GM18870 (cell line): Measurements from ENCODE around the gene RTBDN.
A peak's percentile ranks its signal among the peaks of the same experiment; 100 is the strongest.

Source experiments
- ATAC-seq: cut with Tn5 transposase; IDR thresholded peaks from one replicate; pipeline ENCODE4 v1.9.1; 2021; ENCODE audit warnings: moderate library complexity; ENCODE audit not compliant: unreplicated experiment

Gene RTBDN

DNA sequence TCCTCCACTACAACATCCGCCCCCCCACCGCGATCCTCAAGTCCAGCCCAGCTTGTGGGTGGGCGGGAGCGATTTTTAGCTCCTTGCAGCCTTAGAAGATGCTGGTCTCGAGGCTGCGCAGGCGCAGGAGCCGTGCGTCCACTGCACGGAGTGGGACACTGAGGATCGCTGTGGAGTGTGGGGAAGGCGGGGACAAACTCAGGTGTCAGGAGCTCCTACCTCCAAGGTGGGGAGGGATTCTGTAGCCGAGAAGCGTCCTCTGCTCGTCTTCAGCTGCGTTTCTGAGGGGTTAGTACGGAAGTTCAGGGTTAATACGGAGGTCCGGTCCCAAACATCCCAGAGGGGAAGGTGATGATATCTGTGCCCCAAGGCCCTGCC, at the start of gene RTBDN:
Gene RTBDN (minus strand): TSS at position 14 of the 378 bp plus-strand sequence. CDS start 4,600 bp downstream, outside the sequence.
- ATAC-seq, result no peak

DNA sequence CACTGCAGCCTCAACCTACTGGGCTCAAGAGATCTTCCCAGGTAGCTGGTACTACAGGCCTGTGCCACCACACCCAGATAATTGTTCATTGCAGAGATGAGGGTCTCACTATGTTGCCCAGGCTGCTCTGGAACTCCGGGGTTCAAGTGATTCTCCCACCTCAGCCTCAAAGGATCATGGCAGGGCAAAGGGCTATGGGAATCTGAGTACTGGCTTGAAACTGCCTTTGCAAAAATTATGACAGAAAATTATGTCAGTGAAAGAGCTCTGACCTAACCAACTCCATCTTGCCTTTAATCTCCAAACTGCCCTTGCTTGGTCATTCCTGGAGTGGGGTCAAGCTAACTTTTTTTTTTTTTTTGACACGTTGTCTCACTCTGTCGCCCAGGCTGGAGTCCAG, 48.2 kb upstream of the RTBDN start:
- ATAC-seq, result no peak

DNA sequence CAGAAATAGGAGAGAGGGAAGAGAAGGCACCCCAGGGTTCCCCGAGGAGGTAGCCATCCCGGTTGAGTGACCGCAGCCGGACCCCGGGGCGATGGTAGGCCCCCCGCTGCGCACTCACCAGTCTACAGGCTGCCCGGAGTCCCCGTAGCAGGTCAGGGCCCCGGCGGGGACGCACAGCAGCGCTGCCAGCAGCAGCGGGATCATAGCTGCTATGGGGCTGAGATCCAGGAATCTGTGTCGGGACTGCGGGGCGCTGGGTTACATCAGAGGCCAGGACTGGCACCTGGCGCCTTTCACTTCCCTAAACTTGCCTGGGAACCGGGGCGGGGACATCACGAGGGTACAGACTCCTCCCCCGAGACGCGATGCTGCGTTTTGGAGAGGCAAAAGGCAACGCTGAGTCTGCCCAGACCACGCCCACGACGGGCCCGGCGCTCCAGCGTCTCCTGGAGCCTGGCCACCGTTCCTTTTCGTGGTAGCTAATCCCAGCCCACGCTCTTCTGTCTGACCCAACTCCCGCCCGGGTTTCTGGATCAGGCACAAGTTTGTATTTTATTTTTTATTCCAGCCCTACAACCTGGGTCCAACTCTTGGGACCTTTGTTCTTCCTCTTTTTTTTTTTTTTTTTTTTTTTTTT, 46.9 kb upstream of the RTBDN start, which contains the start of gene DNASE2:
Gene DNASE2 (minus strand): TSS at position 278 of the 637 bp plus-strand sequence. CDS start 74 bp downstream, at position 204.
- peak; percentile 58 for ATAC-seq

DNA sequence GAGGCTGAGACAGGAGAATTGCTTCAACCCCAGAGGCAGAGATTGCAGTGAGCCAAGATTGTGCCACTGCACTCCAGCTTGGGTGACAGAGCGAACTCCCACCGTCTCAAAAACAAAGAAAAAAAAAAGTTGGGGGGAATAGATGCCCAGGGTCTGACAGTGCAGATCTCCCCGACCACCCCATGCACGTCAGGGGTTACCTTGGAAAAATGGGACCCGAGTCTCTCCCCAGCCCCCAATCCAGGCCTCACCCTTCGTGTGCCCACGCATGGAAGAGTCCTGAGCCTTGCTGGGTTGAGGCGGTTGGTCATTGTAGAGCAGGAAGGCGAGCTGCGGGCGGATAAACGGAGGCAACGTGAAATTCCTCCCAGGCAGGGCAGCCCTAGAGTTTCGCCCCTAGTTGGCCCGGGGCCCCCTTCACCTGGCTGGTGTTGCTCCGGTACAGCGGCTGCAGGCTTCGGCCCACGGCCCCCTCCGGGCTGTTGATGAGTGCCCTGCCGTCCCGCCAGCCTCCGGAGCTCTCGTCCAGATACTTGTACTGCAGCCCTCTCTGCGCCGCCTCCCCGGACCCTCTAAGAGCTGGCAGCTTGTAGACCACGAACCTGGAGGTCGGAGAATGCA, 46.3 kb upstream of the RTBDN start:
- no peak for ATAC-seq

DNA sequence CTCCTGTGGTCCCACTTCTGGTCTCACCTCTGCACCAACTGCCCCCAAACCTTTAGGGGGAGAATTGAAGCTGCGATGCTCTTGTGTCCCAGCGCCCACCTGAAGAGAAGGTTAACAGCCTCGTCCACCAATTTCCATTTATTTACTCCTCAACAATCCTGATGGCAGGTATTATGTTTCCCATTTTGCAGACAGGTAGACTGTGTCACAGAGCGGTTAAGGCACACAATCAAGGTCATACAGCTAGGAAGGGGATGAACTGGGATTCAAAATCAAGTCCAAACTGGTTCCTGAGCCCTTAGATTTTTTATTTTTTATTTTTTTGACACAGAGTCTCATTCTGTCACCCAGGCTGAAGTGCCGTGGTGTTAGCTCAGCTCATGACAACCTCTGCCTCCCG, 40.7 kb upstream of the RTBDN start:
- no peak for ATAC-seq

DNA sequence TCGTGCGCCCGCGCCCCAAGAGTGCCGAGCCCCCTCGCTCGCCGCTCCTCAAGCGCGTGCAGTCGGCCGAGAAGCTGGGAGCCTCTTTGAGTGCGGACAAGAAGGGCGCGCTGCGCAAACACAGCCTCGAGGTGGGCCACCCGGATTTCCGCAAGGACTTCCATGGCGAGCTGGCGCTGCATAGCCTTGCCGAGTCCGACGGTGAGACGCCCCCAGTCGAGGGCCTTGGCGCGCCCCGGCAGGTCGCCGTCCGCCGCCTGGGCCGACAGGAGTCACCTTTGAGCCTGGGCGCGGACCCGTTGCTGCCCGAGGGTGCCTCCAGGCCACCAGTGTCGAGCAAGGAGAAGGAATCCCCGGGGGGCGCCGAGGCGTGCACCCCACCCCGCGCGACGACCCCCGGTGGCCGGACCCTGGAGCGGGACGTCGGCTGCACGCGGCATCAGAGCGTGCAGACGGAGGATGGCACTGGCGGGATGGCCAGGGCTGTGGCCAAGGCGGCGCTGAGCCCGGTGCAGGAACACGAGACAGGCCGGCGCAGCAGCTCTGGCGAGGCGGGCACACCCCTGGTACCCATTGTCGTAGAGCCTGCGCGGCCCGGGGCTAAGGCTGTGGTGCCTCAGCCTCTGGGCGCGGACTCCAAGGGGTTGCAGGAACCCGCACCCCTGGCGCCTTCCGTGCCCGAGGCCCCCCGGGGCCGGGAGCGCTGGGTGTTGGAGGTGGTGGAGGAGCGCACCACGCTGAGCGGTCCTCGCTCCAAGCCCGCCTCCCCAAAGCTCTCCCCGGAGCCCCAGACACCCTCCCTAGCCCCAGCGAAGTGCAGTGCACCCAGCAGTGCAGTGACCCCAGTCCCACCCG, 39.7 kb upstream of the RTBDN start:
- no peak for ATAC-seq

DNA sequence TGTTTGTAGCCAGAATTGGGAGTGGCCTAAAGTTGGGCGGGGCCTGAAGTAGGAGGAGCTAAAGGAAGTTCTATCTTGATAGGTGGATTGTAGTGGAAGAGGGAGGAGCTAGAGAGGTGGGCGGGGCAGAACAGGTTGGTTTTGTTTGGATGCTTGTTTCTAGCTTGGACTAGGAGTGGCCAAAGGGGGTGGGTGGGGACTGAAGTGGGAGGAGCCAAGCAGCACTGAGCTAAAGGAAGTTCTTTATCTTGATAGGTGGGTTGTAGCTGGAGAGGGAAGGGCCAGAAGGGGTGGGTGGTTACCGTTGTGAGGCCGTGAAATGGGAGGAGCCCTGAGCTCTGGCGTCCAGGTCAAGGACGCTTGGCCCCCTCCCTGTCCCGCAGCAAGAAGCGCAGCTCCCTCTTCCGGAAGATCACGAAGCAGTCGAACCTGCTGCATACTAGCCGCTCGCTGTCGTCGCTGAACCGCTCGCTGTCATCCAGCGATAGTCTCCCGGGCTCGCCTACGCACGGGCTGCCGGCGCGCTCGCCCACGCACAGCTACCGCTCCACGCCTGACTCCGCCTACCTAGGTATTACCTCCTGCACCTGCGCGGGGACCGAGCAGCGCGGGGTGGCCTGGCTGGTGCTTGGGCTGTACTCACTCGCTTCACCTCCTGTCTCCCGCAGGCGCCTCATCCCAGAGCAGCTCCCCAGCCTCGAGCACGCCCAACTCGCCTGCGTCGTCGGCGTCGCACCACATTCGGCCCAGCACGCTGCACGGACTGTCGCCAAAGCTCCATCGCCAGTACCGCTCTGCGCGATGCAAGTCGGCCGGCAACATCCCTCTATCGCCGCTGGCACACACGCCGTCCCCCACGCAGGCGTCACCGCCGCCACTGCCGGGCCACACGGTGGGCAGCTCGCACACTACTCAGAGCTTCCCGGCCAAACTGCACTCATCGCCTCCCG, 38.8 kb upstream of the RTBDN start:
- no peak for ATAC-seq

DNA sequence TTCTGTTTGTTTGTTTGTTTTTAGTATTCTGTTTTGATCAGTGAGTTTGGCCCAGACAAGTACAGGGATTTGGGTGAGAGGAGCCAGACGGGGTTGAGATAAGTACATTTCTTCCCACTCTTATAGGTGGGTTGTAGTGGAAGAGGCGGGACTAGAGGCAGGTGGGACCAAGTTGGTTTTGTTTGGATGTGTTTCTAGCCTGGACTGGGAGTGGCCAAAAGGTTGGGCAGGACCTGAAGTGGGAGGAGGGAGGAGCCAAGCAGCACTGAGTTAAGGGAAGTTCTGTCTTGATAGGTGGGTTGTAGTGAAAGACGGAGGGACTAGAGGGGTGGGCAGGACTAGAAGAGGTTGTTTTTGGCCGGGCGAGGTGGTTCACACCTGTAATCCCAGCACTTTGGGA, 37.9 kb upstream of the RTBDN start:
- ATAC-seq, result no peak

DNA sequence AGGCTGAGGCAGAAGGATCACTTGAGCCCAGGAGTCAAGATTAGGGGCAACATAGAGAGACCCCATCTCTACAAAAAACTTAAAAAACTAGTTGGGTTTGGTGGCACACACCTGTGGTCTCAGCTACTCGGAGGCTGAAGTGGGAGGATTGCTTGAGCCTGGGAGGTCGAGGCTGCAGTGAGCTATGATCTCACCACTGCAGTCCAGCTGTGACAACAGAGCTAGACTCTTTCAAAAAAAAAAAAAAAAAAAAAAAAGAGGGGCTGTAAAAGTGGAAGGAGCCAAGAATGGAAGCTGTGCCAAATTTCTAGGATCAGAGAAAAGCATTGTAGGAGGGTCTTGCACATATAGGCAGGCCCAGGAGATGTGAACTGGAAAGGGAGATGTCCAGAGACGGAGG, 37.3 kb upstream of the RTBDN start:
- no peak for ATAC-seq

DNA sequence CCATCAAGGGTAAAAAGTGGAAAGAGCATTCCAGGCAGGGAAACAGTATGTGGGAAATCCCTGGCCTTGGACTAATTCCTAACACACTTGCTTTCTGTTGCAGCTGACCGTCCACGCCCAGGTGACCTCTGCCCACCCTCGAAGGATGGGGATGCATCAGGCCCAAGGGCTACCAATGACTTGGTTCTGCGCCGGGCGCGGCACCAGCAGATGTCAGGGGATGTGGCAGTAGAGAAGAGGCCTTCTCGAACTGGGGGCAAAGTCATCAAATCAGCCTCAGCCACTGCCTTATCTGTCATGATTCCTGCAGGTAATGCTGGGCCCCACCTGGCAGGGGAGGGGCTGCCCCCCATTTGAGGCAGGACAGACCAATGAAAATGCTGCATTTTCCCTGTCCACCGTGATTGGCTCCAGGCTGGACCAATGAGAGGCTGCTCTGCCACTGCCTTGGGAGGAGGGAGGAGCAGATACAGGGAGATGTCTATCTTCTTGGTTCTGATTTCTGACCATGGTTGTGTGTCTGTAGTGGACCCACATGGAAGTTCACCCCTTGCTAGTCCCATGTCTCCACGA, 34.2 kb upstream of the RTBDN start:
- no peak for ATAC-seq

DNA sequence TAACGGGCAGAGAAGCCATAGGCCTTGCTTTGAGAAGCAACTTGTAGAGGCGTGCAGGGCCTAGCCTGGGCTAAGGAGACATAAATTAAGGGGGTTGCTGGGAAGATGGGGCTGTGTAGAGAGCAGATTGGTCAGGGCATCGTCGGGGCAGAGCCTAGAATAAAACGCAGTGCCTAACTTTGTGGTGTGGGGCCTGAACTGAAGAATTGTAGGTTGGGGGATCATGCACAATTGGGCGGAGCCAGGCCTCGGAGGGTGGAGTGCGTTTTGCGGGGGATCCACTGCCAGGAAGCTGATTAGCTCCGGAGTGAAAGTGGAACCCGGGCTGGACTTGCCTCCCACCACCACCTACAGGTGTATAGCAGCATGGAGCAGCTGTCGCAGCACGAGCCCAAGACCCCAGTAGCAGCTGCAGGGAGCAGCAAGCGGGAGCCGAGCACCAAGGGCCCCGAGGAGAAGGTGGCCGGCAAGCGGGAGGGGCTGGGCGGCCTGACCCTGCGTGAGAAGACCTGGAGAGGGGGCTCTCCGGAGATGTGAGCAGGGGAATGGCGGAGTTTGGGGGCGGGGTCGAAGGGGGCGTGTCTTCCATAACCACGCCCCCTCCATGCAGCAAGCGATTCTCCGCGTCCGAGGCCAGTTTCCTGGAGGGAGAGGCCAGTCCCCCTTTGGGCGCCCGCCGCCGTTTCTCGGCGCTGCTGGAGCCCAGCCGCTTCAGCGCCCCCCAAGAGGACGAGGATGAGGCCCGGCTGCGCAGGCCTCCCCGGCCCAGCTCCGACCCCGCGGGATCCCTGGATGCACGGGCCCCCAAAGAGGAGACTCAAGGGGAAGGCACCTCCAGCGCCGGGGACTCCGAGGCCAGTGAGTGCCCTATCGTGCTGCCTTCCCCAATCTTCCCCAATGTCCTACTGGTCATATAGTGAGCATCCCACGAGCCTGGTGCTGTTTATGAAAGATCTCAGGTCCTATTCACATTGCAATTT, 33.0 kb upstream of the RTBDN start:
- no peak for ATAC-seq

DNA sequence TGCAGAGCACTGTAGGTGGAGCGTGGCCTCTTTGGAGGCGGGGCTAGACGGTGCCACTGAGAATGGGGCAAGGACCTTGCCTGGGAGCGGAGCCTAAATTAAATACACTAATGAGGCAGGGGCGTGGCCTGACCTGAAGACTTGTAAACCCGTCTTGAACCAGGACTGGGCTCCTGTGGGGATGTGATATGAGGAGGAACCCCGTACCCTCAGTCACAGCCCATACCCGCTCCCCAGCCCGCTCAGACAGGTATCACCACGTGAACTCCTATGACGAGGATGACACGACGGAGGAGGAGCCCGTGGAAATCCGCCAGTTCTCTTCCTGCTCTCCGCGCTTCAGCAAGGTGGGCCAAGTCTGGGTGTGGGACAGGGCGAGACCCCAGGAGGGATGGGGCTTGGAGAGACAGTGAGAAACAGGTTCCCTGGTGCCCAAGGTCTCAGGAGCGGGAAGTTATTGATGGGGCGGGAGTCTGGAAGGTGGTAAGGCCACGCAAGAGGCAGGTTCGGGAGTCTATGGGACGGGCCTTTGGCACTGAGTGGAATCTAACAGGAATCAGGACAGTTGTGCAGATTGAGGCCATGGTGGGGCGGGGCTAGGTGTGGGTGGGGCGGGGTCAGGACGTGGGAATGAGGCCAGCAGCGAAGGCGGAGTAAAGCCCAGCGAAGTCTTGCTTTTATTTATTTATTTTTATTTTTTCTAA, 32.2 kb upstream of the RTBDN start:
- ATAC-seq, result no peak

DNA sequence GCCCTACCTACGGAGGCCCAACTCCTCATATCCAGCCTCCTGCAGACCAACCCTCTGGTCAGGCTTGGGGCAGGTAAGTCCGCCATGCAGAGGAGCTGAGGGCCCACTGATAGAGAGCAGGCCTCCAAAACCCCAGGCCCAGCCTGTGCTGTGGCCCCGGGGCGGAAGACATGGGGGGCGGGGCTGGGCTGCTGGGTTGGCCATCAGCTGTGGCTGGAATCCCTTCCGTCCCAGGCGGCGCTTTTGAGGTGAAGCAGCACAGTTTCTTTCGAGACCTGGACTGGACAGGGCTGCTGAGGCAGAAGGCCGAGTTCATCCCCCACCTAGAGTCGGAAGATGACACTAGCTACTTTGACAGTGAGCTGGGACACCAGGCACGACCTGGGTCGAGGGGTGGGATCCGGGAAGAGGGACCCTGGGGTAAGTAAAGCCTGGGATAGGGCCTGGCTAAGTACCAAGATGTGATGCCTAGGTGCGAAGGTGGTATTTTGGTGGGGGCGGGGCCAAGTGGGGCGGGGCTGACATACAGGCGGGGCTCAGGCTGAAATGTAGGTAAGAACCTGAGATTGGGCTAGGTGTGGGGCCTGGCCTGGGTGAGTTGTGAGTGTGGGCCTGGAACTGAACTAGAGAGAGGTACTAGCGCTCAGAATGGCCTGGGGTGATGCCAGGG, 31.5 kb upstream of the RTBDN start:
- no peak for ATAC-seq

DNA sequence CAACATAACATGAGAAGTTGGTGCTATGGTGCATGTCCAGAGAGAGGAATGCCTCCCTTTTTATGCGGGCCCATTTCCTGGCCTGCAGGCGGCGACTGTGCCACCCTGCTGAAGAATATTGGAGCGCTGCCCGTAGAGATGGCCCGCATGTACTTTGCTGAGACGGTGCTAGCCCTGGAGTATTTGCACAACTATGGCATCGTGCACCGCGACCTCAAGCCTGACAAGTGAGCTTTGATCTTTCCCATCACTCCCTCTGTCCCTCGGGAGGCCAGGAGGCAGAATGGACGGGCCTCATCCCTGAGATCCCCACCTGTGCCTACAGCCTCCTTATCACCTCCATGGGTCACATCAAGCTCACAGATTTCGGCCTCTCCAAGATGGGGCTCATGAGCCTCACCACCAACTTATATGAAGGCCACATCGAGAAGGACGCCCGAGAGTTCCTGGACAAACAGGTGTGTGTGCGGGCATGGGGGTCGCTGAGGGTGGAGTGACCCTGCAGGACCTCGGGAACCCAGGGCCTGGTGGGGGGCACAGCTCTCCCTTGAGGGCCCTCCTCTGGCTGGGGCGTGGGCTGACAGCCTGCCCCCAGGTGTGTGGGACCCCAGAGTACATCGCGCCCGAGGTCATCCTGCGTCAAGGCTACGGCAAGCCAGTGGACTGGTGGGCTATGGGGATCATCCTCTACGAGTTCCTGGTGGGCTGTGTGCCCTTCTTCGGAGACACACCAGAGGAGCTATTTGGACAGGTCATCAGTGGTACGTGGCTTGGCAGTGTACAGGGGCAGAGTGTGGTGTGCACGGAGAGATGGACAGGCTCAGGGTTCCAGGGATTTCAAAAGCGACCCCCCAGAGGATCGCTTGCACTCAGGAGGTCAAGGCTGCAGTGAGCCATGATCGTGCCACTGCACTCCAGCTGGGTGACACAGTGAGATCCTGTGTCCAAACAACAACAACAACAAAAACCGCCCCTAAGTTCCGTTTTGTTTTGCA, 30.6 kb upstream of the RTBDN start:
- ATAC-seq, result no peak

DNA sequence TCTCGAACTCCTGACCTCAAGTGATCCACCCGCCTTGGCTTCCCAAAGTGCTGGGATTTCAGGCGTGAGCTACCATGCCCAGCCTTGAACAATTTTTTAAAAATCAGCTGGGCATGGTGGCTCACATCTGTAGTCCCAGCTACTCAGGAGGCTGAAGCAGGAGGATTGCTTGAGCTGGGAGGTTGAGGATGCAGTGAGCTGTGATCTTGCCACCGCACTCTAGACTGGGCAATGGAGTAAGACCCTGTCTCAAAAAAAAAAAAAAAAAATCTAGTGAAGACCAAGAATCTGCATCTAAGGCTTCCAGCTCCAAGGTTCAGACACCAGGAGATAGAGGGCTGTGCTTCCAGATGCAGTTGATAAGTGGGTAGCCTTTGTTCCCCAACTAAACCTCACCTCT, 29.8 kb upstream of the RTBDN start:
- no peak for ATAC-seq

DNA sequence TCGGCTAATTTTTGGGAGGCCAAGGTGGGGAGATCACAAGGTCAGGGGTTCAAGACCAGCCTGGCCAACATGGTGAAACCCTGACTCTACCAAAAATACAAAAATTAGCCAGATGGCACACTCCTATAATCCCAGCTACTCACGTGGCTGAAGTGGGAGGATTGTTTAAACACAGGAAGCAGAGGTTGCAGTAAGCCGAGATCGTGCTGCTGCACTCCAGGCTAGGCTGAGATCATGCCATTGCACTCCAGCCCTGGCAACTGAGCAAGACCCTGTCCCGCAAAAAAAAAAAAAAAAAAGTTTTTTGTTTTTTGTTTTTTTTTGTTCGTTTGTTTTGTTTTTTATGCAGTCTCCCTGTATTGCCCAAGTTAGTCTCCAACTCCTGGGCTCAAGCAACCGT, 25.2 kb upstream of the RTBDN start:
- no peak for ATAC-seq
